WTC11 (cell line): ENCODE measurements around the gene GPR151. TPM values are rescaled to one million over a fixed set of nuclear protein-coding genes. Genes with fewer than 3 reads are reported as not detected.

Experiments used
- ATAC-seq: fragments of 200-7000 bp; cut with Tn5 transposase; 2 replicates; pipeline ENCODE4 v1.10.0; 2021; ENCODE audit warnings: mild to moderate bottlenecking, moderate library complexity
- CTCF ChIA-PET: fragments of 300-600 bp; sonication (Branson Sonifier 250); formaldehyde crosslinking; loops from one replicate; lab custom pipeline; 2021; ENCODE audit warnings: antibody characterized with exemption; lab: Charles Lee
- POLR2A ChIA-PET: fragments of 350-600 bp; sonication (Branson Sonifier 250); formaldehyde crosslinking; loops from one replicate; lab custom pipeline; 2021; ENCODE audit warnings: antibody characterized with exemption; lab: Charles Lee
- DNase-seq: peaks from one replicate; pipeline ENCODE4 v3.0.0; 2021; ENCODE audit warnings: low spot score
- H3K27ac Mint-ChIP-seq: 2 replicates; pipeline ENCODE4 v1.8.0; 2021; ENCODE audit warnings: mixed read lengths
- H3K27me3 Mint-ChIP-seq: 2 replicates; pipeline ENCODE4 v1.8.0; 2021; ENCODE audit warnings: low read depth, mild to moderate bottlenecking, moderate library complexity, mixed read lengths
- H3K36me3 Mint-ChIP-seq: 2 replicates; pipeline ENCODE4 v1.8.0; 2021; ENCODE audit warnings: mixed read lengths
- H3K4me1 Mint-ChIP-seq: 2 replicates; pipeline ENCODE4 v1.8.0; 2022; ENCODE audit warnings: mixed read lengths
- H3K4me3 Mint-ChIP-seq: 2 replicates; pipeline ENCODE4 v1.8.0; 2021; ENCODE audit warnings: mild to moderate bottlenecking, moderate library complexity, mixed read lengths
- H3K9me3 Mint-ChIP-seq: 2 replicates; pipeline ENCODE4 v1.8.0; 2021; ENCODE audit warnings: mixed read lengths
- CREM ChIP-seq: sonication (generic); formaldehyde crosslinking; IDR thresholded peaks from 2 replicates; pipeline ENCODE4 v1.8.1; 2022; ENCODE audit warnings: mild to moderate bottlenecking, missing genetic modification reagents, moderate library complexity
- ESRRA ChIP-seq: sonication (generic); formaldehyde crosslinking; IDR thresholded peaks from 2 replicates; pipeline ENCODE4 v1.8.1; 2022; ENCODE audit warnings: mild to moderate bottlenecking, missing genetic modification reagents, borderline replicate concordance
- FOXP1 ChIP-seq: sonication (generic); formaldehyde crosslinking; IDR thresholded peaks from 2 replicates; pipeline ENCODE4 v1.8.0; 2022; ENCODE audit warnings: missing genetic modification reagents, mild to moderate bottlenecking, moderate library complexity, borderline replicate concordance
- GABPB1 ChIP-seq: sonication (generic); formaldehyde crosslinking; IDR thresholded peaks from 2 replicates; pipeline ENCODE4 v1.8.1; 2023; ENCODE audit warnings: mild to moderate bottlenecking, missing genetic modification reagents
- GTF2I ChIP-seq: fragments of 250-450 bp; sonication (Bioruptor Pico); conservative IDR thresholded peaks from 2 replicates; pipeline ENCODE4 v1.4.0; 2021; ENCODE audit warnings: mild to moderate bottlenecking
- HMGA2 ChIP-seq: fragments of 250-450 bp; sonication (Bioruptor Pico); IDR thresholded peaks from 2 replicates; pipeline ENCODE4 v1.4.0; 2021; ENCODE audit warnings: mild to moderate bottlenecking, moderate library complexity
- KAT7 ChIP-seq: sonication (generic); formaldehyde crosslinking; IDR thresholded peaks from 2 replicates; pipeline ENCODE4 v1.8.1; 2023; ENCODE audit warnings: missing genetic modification reagents, mild to moderate bottlenecking, borderline replicate concordance
- NFE2L1 ChIP-seq: sonication (generic); formaldehyde crosslinking; IDR thresholded peaks from 2 replicates; pipeline ENCODE4 v1.8.1; 2023; ENCODE audit warnings: missing genetic modification reagents
- NR2C2 ChIP-seq: sonication (generic); formaldehyde crosslinking; IDR thresholded peaks from 2 replicates; pipeline ENCODE4 v1.8.0; 2022; ENCODE audit warnings: mild to moderate bottlenecking, missing genetic modification reagents
- TP53 ChIP-seq: sonication (generic); formaldehyde crosslinking; IDR thresholded peaks from 2 replicates; pipeline ENCODE4 v1.8.1; 2023; ENCODE audit warnings: mild to moderate bottlenecking, missing genetic modification reagents
- USF2 ChIP-seq: sonication (generic); formaldehyde crosslinking; IDR thresholded peaks from 2 replicates; pipeline ENCODE4 v1.8.1; 2023; ENCODE audit warnings: mild to moderate bottlenecking, missing genetic modification reagents, moderate library complexity
- ZNF121 ChIP-seq: sonication (generic); formaldehyde crosslinking; IDR thresholded peaks from 2 replicates; pipeline ENCODE4 v1.8.0; 2023; ENCODE audit warnings: missing genetic modification reagents
- ZNF219 ChIP-seq: sonication (generic); formaldehyde crosslinking; IDR thresholded peaks from 2 replicates; pipeline ENCODE4 v1.8.0; 2023; ENCODE audit warnings: missing genetic modification reagents, mild to moderate bottlenecking, borderline replicate concordance
- ZNF317 ChIP-seq: sonication (generic); formaldehyde crosslinking; IDR thresholded peaks from 2 replicates; pipeline ENCODE4 v1.8.1; 2023; ENCODE audit warnings: low read depth, mild to moderate bottlenecking, moderate library complexity, missing genetic modification reagents, borderline replicate concordance
- total RNA-seq: library from RNA; stranded (reverse); gene quantifications from 3 replicates; pipeline ENCODE4 v1.2.3, GENCODE V29; 2021
- TF ChIP-seq, protein P1 (sequence below): fragments of 200-600 bp; IDR thresholded peaks from 2 replicates; pipeline ENCODE4 v1.8.0; 2022; ENCODE audit warnings: antibody characterized with exemption
- TF ChIP-seq, protein P2 (sequence below): sonication (generic); formaldehyde crosslinking; conservative IDR thresholded peaks from 2 replicates; pipeline ENCODE4 v1.8.1; 2022; ENCODE audit warnings: mild to moderate bottlenecking, missing genetic modification reagents
- TF ChIP-seq, protein P3 (sequence below): sonication (generic); formaldehyde crosslinking; IDR thresholded peaks from 2 replicates; pipeline ENCODE4 v1.8.1; 2023; ENCODE audit warnings: mild to moderate bottlenecking, missing genetic modification reagents, moderate library complexity
- TF ChIP-seq, protein P4 (sequence below): fragments of 250-450 bp; sonication (Bioruptor Pico); conservative IDR thresholded peaks from 2 replicates; pipeline ENCODE4 v1.9.0; 2021; ENCODE audit warnings: mild to moderate bottlenecking
- TF ChIP-seq, protein P5 (sequence below): sonication (generic); formaldehyde crosslinking; IDR thresholded peaks from 2 replicates; pipeline ENCODE4 v1.8.1; 2023; ENCODE audit warnings: mild to moderate bottlenecking, missing genetic modification reagents

The GPR151 gene
- total RNA-seq, 1 experiment from 2014 or later = not detected

GRCh38 chr5:146553446-146553845 is 37.5 kb upstream of the GPR151 start (continued):
- TF ChIP-seq, protein P1, sequence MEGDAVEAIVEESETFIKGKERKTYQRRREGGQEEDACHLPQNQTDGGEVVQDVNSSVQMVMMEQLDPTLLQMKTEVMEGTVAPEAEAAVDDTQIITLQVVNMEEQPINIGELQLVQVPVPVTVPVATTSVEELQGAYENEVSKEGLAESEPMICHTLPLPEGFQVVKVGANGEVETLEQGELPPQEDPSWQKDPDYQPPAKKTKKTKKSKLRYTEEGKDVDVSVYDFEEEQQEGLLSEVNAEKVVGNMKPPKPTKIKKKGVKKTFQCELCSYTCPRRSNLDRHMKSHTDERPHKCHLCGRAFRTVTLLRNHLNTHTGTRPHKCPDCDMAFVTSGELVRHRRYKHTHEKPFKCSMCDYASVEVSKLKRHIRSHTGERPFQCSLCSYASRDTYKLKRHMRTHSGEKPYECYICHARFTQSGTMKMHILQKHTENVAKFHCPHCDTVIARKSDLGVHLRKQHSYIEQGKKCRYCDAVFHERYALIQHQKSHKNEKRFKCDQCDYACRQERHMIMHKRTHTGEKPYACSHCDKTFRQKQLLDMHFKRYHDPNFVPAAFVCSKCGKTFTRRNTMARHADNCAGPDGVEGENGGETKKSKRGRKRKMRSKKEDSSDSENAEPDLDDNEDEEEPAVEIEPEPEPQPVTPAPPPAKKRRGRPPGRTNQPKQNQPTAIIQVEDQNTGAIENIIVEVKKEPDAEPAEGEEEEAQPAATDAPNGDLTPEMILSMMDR = no peak

DNA sequence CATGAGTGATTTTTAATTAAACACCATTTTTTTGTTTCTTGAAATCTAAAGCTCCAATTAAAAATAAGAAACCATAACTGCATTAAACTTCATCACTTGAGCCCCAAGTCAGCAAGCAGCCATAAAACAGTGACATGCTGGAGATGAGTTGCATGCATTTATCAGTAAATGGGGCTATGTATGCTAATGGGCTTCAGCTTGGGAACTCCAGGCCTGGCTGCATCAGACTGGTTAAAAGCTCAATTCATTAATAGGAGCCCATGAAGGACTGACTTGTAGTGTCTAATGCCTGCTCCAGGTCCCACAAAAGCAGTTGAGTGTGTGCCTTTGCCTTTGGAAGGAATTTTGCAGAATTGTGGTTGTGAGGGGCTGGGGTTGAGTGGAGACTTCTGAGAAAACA is 33.6 kb upstream of the GPR151 start:
- CTCF ChIA-PET = no interaction called here
- no peak overlapping the region for H3K27ac Mint-ChIP-seq
- H3K9me3 Mint-ChIP-seq = no peaks in the 10 kb centered on the region
- no peak overlapping the region for H3K4me3 Mint-ChIP-seq
- TF ChIP-seq, protein P2, sequence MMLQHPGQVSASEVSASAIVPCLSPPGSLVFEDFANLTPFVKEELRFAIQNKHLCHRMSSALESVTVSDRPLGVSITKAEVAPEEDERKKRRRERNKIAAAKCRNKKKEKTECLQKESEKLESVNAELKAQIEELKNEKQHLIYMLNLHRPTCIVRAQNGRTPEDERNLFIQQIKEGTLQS (CRISPR knock-in tag) = no peak
- TF ChIP-seq, protein P3, sequence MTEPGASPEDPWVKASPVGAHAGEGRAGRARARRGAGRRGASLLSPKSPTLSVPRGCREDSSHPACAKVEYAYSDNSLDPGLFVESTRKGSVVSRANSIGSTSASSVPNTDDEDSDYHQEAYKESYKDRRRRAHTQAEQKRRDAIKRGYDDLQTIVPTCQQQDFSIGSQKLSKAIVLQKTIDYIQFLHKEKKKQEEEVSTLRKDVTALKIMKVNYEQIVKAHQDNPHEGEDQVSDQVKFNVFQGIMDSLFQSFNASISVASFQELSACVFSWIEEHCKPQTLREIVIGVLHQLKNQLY (CRISPR knock-in tag) = no peak
- TF ChIP-seq TP53 (CRISPR knock-in tag) (no peak), ZNF317 (CRISPR knock-in tag) (no peak), HMGA2 (CRISPR knock-in tag) (no peak), ZNF121 (CRISPR knock-in tag) (no peak)
- TF ChIP-seq, protein P4, sequence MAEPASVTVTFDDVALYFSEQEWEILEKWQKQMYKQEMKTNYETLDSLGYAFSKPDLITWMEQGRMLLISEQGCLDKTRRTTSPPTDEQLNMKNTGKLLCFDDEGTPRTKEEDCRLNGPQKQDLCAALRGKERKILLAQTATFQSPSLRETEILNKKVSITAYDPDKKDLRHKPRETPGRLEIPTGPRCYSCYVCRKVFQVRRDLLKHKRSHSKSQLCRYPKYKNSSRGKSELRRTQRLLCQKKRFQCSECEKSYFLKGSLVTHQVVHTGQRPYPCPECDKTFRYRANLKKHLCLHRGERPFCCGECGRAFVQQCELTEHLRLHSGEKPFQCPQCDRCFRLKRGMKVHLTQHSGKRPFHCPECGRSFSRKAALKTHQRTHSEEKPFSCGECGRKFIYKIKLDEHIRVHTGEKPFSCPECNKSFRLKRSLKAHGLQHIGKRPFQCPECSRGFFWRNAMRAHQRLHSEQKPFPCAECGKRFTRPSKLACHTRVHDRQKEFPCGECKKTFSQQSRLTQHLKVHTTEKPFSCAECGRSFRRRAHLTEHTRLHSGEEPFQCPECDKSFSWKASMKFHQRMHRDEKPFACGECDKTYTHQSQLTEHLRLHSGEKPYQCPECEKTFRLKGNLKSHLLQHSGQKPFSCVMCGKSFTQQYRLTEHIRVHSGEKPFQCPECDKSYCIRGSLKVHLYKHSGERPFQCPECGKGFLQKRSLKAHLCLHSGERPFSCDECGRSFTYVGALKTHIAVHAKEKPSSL (CRISPR knock-in tag) = no peak
- TF ChIP-seq, protein P5, sequence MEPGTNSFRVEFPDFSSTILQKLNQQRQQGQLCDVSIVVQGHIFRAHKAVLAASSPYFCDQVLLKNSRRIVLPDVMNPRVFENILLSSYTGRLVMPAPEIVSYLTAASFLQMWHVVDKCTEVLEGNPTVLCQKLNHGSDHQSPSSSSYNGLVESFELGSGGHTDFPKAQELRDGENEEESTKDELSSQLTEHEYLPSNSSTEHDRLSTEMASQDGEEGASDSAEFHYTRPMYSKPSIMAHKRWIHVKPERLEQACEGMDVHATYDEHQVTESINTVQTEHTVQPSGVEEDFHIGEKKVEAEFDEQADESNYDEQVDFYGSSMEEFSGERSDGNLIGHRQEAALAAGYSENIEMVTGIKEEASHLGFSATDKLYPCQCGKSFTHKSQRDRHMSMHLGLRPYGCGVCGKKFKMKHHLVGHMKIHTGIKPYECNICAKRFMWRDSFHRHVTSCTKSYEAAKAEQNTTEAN (CRISPR knock-in tag) = no peak
- TF ChIP-seq, all 79 proteins: peak for 0
- Mint-ChIP-seq H3K27me3 (no peaks in the 10 kb centered on the region), H3K4me1 (no peaks in the 10 kb centered on the region), H3K36me3 (no peaks in the 10 kb centered on the region)
- POLR2A ChIA-PET = no interaction called here
- DNase-seq = no peak
- no peak for ATAC-seq

DNA sequence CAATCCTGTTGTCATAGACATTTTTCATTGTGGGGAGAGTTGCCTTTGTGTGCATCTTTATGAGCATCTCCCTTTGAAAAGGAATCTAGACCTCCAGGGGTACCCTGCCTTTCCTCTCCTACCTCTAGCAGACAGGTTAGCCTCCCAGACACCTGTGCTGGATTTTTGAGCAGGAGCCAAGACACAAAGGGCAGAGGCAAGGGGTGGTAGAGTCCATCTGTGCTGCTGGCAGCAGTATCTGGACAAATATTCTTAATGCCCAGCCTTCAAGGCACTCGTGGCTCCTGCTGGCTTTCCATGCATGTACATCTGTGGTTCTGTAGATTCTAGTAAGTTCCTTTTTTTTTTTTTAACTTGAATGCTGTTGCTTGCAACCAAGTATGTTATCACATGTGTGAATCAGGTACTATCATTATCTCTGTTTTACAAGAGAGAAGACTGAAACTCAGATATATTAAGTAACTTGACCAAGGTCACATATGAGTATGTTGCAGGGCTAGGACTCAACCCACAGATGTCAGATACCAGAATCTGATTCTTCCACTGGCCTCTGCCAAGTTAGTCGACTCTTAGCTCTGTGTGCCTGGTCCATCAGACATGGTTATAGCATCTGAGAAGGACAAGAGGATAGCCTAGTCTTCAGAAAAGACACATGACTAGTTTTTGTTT is 32.9 kb upstream of the GPR151 start:
- Mint-ChIP-seq H3K27me3 (no peaks in the 10 kb centered on the region), H3K36me3 (no peaks in the 10 kb centered on the region), H3K9me3 (no peaks in the 10 kb centered on the region), H3K4me3 (no peak overlapping the region), H3K27ac (no peak overlapping the region), H3K4me1 (no peaks in the 10 kb centered on the region)
- TF ChIP-seq CREM (CRISPR knock-in tag) = no peak
- TF ChIP-seq GABPB1 (CRISPR knock-in tag) = no peak
- no peak for TF ChIP-seq ESRRA
- TF ChIP-seq KAT7 (CRISPR knock-in tag) = no peak
- TF ChIP-seq FOXP1 (CRISPR knock-in tag) = no peak
- TF ChIP-seq NFE2L1 (CRISPR knock-in tag) = no peak
- TF ChIP-seq GTF2I = no peak
- no peak for TF ChIP-seq NR2C2 (CRISPR knock-in tag)
- no peak for TF ChIP-seq ZNF219 (CRISPR knock-in tag)
- TF ChIP-seq USF2 (CRISPR knock-in tag) = no peak
- ATAC-seq (no peak), DNase-seq (no peak)
- ChIA-PET CTCF (interaction anchor here (1.0 to 1.6 kb wide), 2 partner anchors 417 to 640 kb away, joined by 5 to 7 read pairs; no protein-coding TSS in a partner anchor), POLR2A (no interaction called here)
